ENCODE measurements around the gene POLR1B.
"Not testable (repeated sequence)": the region's sequence is repeated elsewhere in the genome, so short reads cannot be mapped to it uniquely, and the experiment has no call there.

POLR1B gene

DNA sequence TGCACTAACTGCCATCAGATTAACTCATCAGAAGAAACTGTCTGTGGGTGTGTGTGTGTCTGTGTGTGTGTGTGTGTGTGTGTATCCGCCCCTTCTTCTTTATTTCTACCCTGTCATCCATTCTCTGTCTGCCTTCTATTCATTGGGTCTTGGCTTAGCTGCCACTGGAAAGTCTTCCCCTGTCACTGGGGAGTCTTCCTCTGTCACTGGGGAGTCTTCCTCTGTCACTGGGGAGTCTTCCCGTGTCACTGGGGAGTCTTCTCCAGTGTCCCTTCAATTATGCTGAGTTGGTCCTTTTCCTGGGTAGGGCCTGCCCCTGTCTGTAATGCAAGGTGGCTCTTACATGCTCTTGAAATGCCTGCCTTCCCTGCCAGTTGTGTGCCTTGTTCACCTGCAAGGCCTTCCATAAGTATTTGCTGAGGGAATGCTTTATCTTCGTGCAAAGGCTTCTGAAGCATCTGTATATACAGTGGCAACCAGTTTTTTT lies 18.9 kb upstream of the POLR1B start:
- DNase-seq, result no peak
- no peak for TF ChIP-seq POLR2A (IDR thresholded peaks at IDR 0.05; ENCODE audit: low read length)
- TF ChIP-seq GATA1 (IDR thresholded peaks at IDR 0.05; ENCODE audit: low read depth, low read length), result no peak

DNA sequence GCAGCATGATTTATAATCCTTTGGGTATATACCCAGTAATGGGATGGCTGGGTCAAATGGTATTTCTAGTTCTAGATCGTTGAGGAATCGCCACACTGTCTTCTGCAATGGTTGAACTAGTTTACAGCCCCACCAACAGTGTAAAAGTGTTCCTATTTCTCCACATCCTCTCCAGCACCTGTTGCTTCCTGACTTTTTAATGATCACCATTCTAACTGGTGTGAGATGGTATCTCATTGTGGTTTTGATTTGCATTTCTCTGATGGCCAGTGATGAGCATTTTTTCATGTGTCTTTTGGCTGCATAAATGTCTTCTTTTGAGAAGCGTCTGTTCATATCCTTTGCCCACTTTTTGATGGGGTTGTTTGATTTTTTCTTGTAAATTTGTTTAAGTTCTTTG lies 18.0 kb upstream of the POLR1B start:
- not testable (repeated sequence) for DNase-seq

DNA sequence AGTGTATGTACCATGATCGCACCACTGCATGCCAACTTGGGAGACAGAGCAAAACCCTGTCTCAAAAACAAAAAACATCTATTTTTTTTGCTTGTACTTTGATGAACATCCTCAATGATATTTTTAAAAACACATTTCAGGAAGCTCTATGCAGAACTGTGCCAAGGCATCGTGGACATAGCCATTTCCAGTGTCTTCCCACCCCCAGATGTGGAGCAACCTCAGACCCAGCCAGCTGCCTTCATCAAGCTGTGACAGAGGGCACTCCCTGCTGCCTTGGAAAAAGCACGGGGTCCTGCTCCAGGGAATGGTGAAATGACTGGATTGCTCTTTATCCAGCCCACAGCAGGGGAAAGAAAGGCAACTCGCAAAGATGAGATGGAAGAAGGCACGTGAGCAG lies 13.7 kb upstream of the POLR1B start:
- TF ChIP-seq GATA1 (IDR thresholded peaks at IDR 0.05; ENCODE audit: low read depth, low read length) (no peak), POLR2A (IDR thresholded peaks at IDR 0.05; ENCODE audit: low read length) (no peak)
- no peak for DNase-seq

DNA sequence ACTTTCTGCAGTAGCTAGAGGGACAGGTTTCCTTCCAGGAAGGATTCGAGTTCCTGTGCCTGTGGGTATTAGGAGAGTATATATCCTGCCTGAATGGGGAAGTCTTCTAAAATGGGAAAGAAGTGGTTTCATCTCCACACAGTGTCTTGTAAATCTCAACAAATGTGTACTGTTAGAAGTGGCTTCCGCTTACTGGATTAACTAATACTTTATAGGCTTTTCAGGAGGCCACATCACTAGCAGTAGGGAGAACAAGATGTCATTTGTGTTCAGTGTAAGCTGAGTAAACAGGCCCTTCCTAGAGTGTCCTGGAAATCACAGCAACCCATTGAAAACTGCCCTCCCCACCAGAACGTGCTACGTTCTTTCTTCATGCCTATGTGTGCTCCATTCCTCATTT lies 12.5 kb upstream of the POLR1B start:
- TF ChIP-seq GATA1 (IDR thresholded peaks at IDR 0.05; ENCODE audit: low read depth, low read length) (no peak), POLR2A (IDR thresholded peaks at IDR 0.05; ENCODE audit: low read length) (no peak)
- DNase-seq, result no peak

DNA sequence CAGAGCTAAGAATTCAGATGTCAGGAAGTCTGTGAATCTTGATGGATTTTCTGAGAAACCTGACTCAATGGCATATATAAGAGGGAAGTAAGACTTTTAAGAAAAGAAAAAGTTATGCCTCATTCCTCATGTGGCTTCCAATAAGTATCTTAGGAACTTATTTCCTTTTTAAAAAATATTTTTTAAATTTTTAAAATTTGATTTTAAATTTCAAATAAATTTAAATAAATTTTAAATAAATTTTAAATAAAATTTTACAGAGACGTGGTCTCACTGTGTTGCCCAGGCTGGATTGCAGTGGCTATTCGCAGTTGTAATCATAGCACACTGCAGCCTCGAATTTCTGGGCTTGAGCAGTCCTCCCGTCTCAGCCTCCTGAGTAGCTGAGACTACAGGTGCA lies 11.5 kb upstream of the POLR1B start:
- no peak for DNase-seq
- no peak for TF ChIP-seq POLR2A (IDR thresholded peaks at IDR 0.05; ENCODE audit: low read length)
- TF ChIP-seq GATA1 (IDR thresholded peaks at IDR 0.05; ENCODE audit: low read depth, low read length), result no peak

DNA sequence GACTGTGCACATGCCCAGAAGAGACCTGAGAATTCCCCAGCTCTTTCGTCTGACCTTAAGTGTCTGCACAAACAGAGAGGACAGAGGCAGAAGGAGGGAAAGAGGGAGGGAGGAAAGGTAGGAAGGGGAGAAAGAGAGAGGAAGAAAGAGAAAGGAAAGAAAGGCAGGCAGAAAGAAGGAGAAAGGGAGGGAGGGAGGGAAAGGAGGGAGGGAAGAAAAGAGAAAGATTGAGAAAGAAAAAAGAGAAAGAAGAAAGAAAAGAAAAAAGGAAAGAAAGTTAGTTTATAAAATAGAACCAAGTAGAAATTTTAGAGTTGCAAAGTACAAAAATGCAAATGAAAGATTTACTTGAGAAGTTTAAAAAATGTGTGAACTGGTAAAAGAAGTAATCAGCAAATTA lies 7.4 kb upstream of the POLR1B start:
- no peak for DNase-seq
- no peak for TF ChIP-seq POLR2A (IDR thresholded peaks at IDR 0.05; ENCODE audit: low read length)
- TF ChIP-seq GATA1 (IDR thresholded peaks at IDR 0.05; ENCODE audit: low read depth, low read length), result no peak

DNA sequence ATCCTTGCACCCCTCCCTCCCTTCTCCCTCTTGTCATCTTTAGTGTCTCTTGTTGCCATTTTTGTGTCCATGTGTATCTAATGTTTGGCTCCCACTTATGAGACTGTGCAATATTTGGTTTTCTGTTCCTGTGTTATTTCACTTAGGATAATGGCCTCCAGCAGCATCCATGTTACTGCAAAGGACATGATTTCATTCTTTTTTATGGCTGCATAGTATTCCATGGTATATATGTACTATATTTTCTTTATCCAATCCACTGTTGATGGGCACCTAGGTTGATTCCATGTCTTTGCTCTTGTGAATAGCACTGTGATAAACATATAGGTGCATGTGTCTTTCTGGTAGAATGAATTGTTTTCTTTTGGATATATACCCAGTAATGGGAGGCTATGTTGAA lies 5.6 kb upstream of the POLR1B start:
- not testable (repeated sequence) for DNase-seq

DNA sequence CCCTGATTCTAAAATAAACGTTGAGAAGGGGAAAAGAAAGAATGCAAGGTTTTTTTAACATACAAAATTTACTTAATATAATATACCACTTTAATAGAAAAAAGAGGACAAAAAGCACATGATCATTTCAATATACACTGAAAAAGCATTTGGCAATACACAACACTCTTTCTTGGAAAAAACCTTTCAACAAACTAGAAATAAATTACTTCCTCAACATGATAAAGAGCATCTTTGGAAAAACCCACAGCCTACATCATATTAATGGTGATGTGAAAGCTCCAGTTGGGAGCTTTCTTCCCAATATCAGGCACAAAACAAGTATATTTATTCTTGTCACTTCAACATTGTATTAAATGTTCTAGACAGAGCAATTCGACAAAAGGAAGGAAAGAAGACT lies 3.0 kb upstream of the POLR1B start:
- no peak for TF ChIP-seq POLR2A (IDR thresholded peaks at IDR 0.05; ENCODE audit: low read length)
- no peak for TF ChIP-seq GATA1 (IDR thresholded peaks at IDR 0.05; ENCODE audit: low read depth, low read length)
- DNase-seq, result no peak

DNA sequence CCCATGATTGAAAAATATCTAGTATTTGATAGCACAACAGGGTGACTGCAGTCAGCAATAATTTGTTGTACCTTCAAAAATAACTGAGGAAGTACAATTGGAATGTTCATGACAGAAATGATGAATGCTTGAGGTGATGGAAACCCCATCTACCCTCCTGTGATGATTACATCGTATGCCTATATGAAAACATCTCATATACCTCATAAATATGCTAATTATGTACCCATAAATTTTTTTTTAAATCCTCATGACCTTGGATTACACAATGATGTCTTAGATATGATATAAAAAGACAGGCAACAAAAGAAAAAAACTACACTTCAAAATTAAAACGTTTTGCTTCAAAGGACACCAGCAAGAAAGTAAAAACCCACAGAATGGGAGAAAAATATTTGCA lies 1.4 kb upstream of the POLR1B start:
- no peak for TF ChIP-seq POLR2A (IDR thresholded peaks at IDR 0.05; ENCODE audit: low read length)

DNA sequence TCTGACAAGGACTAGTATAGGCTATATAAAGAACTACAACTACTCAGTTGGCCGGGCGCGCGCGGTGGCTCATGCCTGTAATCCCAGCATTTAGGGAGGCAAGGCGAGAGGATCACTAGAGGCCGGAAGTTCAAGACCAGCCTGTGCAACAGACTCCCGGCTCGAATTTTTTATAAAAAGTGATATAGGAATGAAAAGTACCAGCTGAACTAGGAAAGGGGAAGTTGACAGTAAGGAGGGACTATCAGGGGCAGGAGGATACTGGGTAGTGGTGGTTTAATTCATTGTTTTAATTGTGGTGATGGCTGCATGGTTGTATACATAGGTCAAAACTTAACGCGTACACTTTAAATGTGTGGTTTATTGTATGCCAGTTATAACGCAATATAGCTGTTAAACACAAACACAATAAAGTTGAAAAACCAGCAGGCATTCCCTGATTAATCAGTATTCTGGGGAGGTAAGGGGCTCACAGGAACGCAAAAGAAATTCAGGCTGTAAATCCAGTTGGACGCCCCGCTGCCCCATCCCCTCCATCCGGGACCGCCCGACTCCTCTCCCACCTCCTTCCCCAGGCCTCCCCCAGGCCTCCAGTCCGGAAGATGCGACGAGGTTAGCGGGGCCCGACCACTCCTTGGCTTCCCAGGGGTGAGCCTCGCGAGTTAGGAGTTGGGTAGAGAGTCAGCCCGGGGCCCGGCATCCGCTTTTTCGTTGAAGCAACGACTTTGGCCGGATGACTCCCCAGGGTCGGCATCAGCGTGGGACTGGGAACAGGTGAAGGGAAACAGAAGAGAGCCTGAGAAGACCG lies 746 bp upstream of the POLR1B start:
- DNase-seq, result peak; percentile 84 to 85
- TF ChIP-seq GATA1 (IDR thresholded peaks at IDR 0.05; ENCODE audit: low read depth, low read length), result no peak
- TF ChIP-seq POLR2A (IDR thresholded peaks at IDR 0.05; ENCODE audit: low read length), result peak; percentile 87

More for the DNA sequence above, 1.4 kb upstream of the POLR1B start:
- no peak for DNase-seq

DNA sequence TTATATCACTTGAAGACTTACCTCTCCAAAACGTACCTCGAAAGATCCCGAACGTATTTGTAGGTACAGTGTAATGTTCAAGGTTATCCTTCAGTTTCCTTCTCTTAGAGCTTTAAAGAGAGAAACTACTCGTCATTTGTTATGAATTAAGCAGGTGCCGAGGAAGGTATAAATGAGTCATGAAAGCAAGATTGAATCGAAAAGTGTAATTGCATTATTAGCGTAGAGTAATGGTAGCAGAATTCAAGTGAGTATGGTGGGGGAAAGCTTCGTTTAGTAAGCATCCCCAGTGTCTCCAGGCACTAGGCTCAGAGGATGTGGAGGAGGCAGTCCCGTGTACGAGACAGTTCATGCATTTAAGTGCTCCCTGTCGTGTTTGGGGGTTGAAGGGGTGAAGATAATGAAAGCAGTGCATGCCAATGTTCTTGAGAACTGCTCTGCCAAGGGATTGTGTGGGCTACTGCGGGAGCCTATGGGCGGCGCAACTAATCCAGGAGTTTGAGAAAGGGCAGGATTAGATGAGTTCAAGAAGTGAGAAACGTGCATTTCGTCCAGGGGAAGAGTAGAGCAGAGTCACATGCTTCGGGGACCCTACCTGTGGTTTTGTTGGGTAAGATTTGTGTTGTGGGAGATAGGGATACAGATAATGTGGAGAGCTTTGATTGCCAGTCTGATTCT lies 858 bp downstream of the POLR1B start:
- DNase-seq, result peak; percentile 40 to 52
- TF ChIP-seq GATA1 (IDR thresholded peaks at IDR 0.05; ENCODE audit: low read depth, low read length) (no peak), POLR2A (IDR thresholded peaks at IDR 0.05; ENCODE audit: low read length) (no peak)

DNA sequence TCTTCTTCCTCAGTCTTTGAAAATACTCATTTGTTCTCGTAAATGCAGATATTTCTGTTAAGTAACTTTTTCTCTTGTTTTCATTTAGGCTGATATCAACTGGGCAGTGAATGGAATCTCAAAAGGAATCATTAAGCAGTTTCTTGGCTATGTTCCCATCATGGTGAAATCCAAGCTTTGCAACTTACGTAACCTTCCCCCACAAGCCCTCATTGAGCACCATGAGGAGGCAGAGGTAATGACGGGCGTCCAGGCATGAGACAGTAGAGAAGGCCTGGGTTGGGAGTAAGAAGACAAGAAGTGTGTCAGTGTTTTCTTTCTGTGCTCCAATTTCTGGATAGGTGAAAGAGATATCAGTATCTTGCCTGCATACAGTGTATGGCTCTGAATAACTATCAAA lies 5.1 kb downstream of the POLR1B start:
- TF ChIP-seq GATA1 (IDR thresholded peaks at IDR 0.05; ENCODE audit: low read depth, low read length) (no peak), POLR2A (IDR thresholded peaks at IDR 0.05; ENCODE audit: low read length) (no peak)
- peak; percentile 13 to 20 for DNase-seq

DNA sequence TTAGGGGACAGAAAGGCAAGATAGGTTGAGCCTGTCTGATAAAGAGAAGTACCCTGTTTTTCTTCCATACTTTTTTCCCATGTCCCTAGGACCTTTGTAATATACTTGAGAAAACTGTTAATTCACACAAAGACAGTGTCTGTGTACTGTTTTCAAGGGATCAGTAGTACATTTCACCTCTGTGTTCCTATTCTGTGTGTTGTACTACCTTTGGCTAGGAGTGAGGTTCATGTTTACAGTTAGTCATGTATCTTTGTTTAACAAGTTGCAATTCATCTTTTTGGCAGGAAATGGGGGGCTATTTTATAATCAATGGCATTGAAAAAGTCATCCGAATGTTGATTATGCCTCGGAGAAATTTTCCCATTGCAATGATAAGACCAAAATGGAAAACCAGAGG lies 6.7 kb downstream of the POLR1B start:
- TF ChIP-seq POLR2A (IDR thresholded peaks at IDR 0.05; ENCODE audit: low read length) (no peak), GATA1 (IDR thresholded peaks at IDR 0.05; ENCODE audit: low read depth, low read length) (no peak)
- DNase-seq, result no peak

DNA sequence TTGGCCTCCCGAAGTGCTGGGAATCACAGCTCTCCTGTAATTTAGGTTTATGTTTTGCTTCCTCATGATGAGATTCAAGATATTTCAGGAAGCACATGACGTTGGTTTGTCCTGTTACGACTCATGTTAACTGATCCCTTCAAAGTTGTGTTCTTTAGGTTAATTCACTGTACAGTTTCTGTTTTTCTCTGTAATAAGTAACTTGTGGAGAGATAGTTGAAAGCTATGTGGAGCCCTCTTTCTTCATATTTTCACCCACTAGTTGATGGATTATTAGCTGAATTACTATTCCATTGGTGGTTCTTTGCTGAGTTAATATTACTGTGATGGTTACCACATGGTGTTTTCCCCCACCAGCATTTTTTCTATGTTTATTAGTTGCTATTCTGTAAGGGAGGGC lies 23.8 kb downstream of the POLR1B start:
- no peak for TF ChIP-seq POLR2A (IDR thresholded peaks at IDR 0.05; ENCODE audit: low read length)
- TF ChIP-seq GATA1 (IDR thresholded peaks at IDR 0.05; ENCODE audit: low read depth, low read length), result no peak
- DNase-seq, result no peak

DNA sequence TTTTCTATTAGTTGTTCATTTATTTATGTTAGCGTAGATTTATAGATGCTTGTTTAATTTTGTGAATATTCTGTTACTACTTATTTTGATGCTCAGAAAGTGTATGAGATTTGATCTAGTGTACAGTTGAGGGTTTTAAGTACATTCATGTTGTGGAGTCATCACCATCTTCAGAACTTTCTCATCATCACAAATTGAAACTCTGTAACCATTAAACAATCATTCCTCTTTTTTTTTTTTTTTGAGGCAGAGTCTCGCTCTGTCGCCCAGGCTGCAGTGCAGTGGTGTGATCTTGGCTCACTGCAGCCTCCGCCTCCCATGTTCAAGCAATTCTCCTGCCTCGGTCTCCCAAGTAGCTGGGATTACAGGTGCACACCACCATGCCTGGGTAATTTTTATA lies 24.2 kb downstream of the POLR1B start:
- not testable (repeated sequence) for DNase-seq

All from erythroblast (primary cell).